Peyer's patch (tissue), 4 donors: ENCODE measurements around the gene KCNMA1. TPM values are rescaled to one million over a fixed set of nuclear protein-coding genes. Genes with fewer than 3 reads are reported as not detected.

Experiments used
- DNase-seq, 3 donors: peaks; one replicate each; pipeline ENCODE4 v3.0.0-alpha.2; 2017 to 2019
- H3K27ac ChIP-seq, 4 donors: fragments of 200-600 bp; sonication (generic); one replicate each; pipeline ENCODE4 v1.5.1; 2016 to 2019
- H3K27me3 ChIP-seq, 2 donors: fragments of 200-600 bp; sonication (generic); one replicate each; pipeline ENCODE4 v1.5.1; 2019
- H3K36me3 ChIP-seq, 3 donors: fragments of 200-600 bp; sonication (generic); one replicate each; pipeline ENCODE4 v1.5.1; 2016 to 2019
- H3K4me1 ChIP-seq, 4 donors: fragments of 200-600 bp; sonication (generic); one replicate each; pipeline ENCODE4 v1.5.1; 2016 to 2019
- H3K4me3 ChIP-seq, 4 donors: fragments of 200-600 bp; sonication (generic); 1 replicate in 3 of 4; 2 replicates in 1 of 4; pipeline ENCODE4 v1.5.1; 2016 to 2019; ENCODE audit warnings: mild to moderate bottlenecking in 1 of 4
- H3K9me3 ChIP-seq, 4 donors: fragments of 200-600 bp; sonication (generic); one replicate each; pipeline ENCODE4 v1.5.1; 2016 to 2019; ENCODE audit warnings: mild to moderate bottlenecking in 1 of 4
- POLR2A ChIP-seq, 2 donors: fragments of 450-650 bp; IDR thresholded peaks; one replicate each; pipeline ENCODE4 v1.5.1; 2017; ENCODE audit warnings: antibody characterized with exemption in 2 of 2, mild to moderate bottlenecking in 2 of 2, moderate library complexity in 2 of 2
- total RNA-seq, 4 donors: library from RNA; depleted of rRNA; stranded (reverse); fragments of >200 nt; gene quantifications; one replicate each; pipeline ENCODE4 v1.1.0, GENCODE V29; 2016
- TF ChIP-seq, protein P1 (sequence below), 6 experiments: fragments of 450-650 bp in 4 of 6; fragments of 200-600 bp in 2 of 6; sonication (generic) in 1 of 6; IDR thresholded peaks; one replicate each; pipeline ENCODE4 v1.5.1; 2017 to 2019; ENCODE audit warnings: antibody characterized with exemption in 6 of 6, mild to moderate bottlenecking in 3 of 6, moderate library complexity in 1 of 6

The KCNMA1 gene
- total RNA-seq, 4 donors from 2014 or later: 17.8 to 29.1 (median 23.9) TPM

DNA sequence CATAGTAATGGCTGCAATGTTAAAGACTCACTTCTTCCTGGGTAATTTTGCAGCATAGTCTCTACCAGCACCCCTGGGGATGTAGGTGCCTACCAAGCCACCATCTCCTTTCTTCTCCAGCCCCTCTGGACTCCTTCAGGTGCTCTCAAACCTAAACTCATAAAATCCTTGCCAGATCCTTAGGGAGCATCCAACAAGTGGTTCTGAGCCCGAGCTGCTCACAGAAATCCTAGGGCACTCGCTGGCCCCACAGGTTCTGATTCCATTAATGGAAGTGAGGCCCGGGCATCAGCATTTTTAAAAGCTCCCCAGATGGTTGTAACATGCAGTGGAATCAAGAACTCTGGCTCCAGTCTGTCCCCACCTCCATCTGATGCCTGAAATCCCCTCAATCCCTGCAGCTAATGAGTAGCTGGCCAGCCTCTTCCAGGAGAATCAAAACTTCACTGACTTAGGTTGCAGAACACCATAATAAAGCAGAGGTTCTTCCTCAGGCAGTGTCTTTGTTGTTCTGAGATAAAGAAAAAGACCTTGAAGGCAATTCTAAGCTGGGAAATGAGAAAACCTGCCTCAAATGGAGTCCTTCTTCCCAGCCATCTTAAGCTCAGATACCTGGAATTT is 336.8 kb downstream of the KCNMA1 start:
- Histone ChIP-seq H3K27me3 (no peaks in the 10 kb centered on the region), H3K4me3 (no peak overlapping the region), H3K9me3 (no peaks in the 10 kb centered on the region), H3K27ac (no peak overlapping the region), H3K36me3 (no peaks in the 10 kb centered on the region), H3K4me1 (no peaks in the 10 kb centered on the region)
- DNase-seq: no peak
- TF ChIP-seq, protein P1, sequence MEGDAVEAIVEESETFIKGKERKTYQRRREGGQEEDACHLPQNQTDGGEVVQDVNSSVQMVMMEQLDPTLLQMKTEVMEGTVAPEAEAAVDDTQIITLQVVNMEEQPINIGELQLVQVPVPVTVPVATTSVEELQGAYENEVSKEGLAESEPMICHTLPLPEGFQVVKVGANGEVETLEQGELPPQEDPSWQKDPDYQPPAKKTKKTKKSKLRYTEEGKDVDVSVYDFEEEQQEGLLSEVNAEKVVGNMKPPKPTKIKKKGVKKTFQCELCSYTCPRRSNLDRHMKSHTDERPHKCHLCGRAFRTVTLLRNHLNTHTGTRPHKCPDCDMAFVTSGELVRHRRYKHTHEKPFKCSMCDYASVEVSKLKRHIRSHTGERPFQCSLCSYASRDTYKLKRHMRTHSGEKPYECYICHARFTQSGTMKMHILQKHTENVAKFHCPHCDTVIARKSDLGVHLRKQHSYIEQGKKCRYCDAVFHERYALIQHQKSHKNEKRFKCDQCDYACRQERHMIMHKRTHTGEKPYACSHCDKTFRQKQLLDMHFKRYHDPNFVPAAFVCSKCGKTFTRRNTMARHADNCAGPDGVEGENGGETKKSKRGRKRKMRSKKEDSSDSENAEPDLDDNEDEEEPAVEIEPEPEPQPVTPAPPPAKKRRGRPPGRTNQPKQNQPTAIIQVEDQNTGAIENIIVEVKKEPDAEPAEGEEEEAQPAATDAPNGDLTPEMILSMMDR (IDR thresholded peaks at IDR 0.05): no peak
- TF ChIP-seq POLR2A (IDR thresholded peaks at IDR 0.05): no peak

DNA sequence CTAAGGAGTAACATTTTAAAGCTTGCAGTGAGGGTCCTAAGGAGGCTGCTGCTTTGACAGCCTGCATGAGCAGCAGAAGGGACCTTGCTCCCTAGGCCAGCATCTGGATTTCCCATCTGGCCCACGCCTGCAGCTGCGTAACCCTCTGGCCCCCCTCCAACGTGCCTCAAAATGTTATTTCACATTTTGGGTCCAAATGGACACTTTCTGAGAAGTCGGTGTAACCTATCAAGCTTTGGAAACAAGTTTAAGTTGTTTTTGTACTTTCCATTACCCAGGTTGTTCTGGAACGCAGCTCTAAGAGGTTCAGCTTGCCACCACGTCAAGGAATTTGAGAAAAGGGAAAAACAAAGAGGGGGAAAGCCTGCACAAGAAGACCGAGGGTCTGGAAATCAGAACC is 338.3 kb downstream of the KCNMA1 start:
- Histone ChIP-seq H3K27me3 (no peaks in the 10 kb centered on the region), H3K36me3 (no peaks in the 10 kb centered on the region), H3K4me1 (no peaks in the 10 kb centered on the region), H3K9me3 (no peaks in the 10 kb centered on the region), H3K4me3 (no peak overlapping the region), H3K27ac (no peak overlapping the region)
- TF ChIP-seq, protein P1 (IDR thresholded peaks at IDR 0.05): no peak
- TF ChIP-seq POLR2A (IDR thresholded peaks at IDR 0.05): no peak
- DNase-seq: no peak

DNA sequence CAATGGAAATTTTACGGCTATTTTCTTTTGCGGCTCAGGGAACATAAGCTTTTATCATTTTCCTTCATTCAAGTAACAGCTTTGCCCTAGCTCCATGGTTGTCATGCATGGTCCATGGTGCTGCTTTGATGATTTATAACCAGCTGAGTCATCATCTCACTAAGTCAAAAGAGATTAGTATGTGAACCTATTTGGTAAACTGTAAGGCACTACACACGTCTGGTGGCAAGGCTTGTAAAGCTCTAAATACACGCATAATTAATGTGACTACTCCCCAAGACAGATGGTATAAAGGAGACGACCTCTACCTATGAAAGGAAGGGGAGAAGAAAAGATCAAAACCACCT is 340.2 kb downstream of the KCNMA1 start:
- Histone ChIP-seq H3K36me3 (no peaks in the 10 kb centered on the region), H3K9me3 (no peaks in the 10 kb centered on the region), H3K27me3 (no peaks in the 10 kb centered on the region), H3K4me3 (no peak overlapping the region), H3K27ac (no peak overlapping the region), H3K4me1 (no peaks in the 10 kb centered on the region)
- DNase-seq: no peak
- TF ChIP-seq POLR2A (IDR thresholded peaks at IDR 0.05): no peak
- TF ChIP-seq, protein P1 (IDR thresholded peaks at IDR 0.05): no peak

DNA sequence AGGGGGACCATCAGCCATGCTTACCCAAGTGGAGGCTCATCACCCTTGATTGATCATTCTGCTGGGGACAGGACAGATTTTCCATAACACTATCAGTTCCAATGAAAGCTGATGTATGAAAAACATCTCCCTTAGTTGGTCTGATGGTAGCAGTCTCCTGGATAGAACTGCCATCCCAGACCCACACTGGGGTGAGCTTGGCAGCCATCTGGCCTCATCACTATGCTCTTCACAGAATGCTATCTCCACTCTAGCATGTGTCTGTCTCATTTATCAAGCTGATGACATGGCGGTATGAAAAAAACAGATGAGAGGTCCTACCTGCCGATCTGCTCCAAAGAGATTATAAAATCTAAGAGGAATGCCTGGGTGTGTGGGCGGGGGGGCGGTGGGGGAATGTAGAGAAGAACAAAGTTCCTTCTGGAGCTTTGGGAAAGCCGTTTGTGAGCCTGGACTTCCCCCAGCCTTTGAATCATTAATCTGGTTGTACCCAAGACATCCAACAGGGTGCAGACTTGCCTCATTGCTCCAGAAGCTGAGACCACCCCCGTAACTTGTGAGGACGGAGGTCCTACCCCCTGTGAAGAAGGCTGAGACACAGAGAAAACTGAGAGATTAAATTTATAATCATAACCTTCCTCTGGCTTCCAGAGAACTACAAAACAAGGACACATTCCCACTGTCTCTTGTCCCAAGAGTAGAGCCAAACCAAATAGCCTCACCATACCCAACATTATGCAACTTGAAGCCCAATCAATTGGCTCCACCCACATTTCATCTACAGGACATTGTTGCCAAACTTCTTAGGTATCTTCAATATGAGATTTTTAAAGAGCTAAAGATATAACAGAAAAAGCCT is 340.8 kb downstream of the KCNMA1 start:
- no peaks in the 10 kb centered on the region for H3K27me3 ChIP-seq
- TF ChIP-seq, protein P1 (IDR thresholded peaks at IDR 0.05): no peak
- no peak for TF ChIP-seq POLR2A (IDR thresholded peaks at IDR 0.05)
- no peaks in the 10 kb centered on the region for H3K36me3 ChIP-seq
- no peak overlapping the region for H3K27ac ChIP-seq
- DNase-seq: no peak
- H3K4me1 ChIP-seq: no peaks in the 10 kb centered on the region
- no peaks in the 10 kb centered on the region for H3K9me3 ChIP-seq
- H3K4me3 ChIP-seq: no peak overlapping the region

DNA sequence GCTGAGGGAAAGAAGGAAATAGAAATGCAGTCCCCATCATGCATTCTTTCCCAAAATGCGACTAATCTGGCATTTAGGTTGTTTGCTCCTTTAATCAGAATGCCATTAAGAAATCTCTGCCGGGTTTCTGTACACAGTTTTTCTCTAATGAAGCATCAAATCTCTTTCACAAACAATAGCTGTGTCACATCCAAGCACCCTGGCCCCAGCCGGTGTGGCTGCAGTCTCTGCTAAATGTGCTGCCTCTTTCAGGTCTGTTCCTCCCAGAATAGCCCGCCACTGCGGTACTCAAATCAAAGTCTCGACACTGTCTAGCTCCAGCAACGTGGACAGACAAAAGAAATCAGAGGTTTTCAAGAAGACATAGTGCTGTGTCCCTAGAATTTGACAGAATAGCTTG is 343.8 kb downstream of the KCNMA1 start:
- Histone ChIP-seq H3K4me3 (no peak overlapping the region), H3K4me1 (no peaks in the 10 kb centered on the region), H3K27ac (no peak overlapping the region), H3K9me3 (no peaks in the 10 kb centered on the region), H3K36me3 (no peaks in the 10 kb centered on the region), H3K27me3 (no peaks in the 10 kb centered on the region)
- TF ChIP-seq, protein P1 (IDR thresholded peaks at IDR 0.05): no peak
- no peak for TF ChIP-seq POLR2A (IDR thresholded peaks at IDR 0.05)
- DNase-seq: no peak
